ENCODE measurements around the gene REV3L. TPM values are rescaled to one million over a fixed set of nuclear protein-coding genes. Genes with fewer than 3 reads are reported as not detected.

The REV3L gene
- total and polyA plus RNA-seq, 9 of the 15 experiments (the other 6 are each of a cell fraction or from before 2014, with no cell fraction given), result 5.5 to 24.4 (median 14.4) TPM

DNA sequence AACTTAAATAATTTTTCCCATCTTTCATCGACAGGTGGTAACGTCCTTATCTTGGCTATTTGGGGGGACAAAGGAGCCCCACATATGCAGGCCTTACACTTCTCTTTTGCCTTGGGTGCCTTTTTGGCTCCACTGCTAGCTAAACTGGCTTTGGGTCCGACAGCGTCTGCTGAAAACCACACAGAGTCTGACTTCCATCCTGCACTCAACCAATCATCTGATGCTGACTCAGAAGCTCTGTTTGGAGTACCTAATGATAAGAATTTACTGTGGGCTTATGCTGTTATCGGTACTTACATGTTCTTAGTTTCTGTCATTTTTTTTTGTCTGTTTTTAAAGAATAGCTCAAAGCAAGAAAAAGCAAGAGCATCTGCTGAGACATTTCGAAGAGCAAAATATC, 217.2 kb downstream of the REV3L start (continued):
- TF ChIP-seq, protein P1, sequence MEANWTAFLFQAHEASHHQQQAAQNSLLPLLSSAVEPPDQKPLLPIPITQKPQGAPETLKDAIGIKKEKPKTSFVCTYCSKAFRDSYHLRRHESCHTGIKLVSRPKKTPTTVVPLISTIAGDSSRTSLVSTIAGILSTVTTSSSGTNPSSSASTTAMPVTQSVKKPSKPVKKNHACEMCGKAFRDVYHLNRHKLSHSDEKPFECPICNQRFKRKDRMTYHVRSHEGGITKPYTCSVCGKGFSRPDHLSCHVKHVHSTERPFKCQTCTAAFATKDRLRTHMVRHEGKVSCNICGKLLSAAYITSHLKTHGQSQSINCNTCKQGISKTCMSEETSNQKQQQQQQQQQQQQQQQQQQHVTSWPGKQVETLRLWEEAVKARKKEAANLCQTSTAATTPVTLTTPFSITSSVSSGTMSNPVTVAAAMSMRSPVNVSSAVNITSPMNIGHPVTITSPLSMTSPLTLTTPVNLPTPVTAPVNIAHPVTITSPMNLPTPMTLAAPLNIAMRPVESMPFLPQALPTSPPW (CRISPR knock-in tag; IDR thresholded peaks at IDR 0.05), result no peak
- no peak for TF ChIP-seq SRSF1 (IDR thresholded peaks at IDR 0.05; ENCODE audit: low read depth, low read length)
- TF ChIP-seq ZNF239 (CRISPR knock-in tag; IDR thresholded peaks at IDR 0.05), result no peak
- peak; percentile 83 for TF ChIP-seq SMARCA4 (IDR thresholded peaks at IDR 0.05)
- peak; percentile 80 for TF ChIP-seq CBFA2T3 (IDR thresholded peaks at IDR 0.05)
- no peak for TF ChIP-seq POLR3A (IDR thresholded peaks at IDR 0.05; ENCODE audit: borderline replicate concordance, extremely low read depth, insufficient read depth, insufficient read length)
- TF ChIP-seq MAFG (tag; conservative IDR thresholded peaks at IDR 0.05), result no peak
- TF ChIP-seq ZNF408 (CRISPR knock-in tag; IDR thresholded peaks at IDR 0.05; ENCODE audit: low read depth), result no peak
- TF ChIP-seq POLR2A (conservative IDR thresholded peaks at IDR 0.05), result no peak
- TF ChIP-seq KDM2B (CRISPR knock-in tag; IDR thresholded peaks at IDR 0.05), result no peak
- TF ChIP-seq ZNF134 (CRISPR knock-in tag; conservative IDR thresholded peaks at IDR 0.05), result no peak
- TF ChIP-seq, protein P2, sequence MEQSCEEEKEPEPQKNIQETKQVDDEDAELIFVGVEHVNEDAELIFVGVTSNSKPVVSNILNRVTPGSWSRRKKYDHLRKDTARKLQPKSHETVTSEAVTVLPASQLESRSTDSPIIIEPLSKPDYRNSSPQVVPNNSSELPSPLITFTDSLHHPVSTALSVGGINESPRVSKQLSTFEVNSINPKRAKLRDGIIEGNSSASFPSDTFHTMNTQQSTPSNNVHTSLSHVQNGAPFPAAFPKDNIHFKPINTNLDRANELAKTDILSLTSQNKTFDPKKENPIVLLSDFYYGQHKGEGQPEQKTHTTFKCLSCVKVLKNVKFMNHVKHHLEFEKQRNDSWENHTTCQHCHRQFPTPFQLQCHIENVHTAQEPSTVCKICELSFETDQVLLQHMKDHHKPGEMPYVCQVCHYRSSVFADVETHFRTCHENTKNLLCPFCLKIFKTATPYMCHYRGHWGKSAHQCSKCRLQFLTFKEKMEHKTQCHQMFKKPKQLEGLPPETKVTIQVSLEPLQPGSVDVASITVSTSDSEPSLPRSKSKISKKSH (CRISPR knock-in tag; IDR thresholded peaks at IDR 0.05), result no peak
- TF ChIP-seq ZBED1 (IDR thresholded peaks at IDR 0.05), result no peak
- TF ChIP-seq PCBP2 (IDR thresholded peaks at IDR 0.05; ENCODE audit: low read depth, low read length, poor library complexity, severe bottlenecking), result no peak
- TF ChIP-seq, protein P3, sequence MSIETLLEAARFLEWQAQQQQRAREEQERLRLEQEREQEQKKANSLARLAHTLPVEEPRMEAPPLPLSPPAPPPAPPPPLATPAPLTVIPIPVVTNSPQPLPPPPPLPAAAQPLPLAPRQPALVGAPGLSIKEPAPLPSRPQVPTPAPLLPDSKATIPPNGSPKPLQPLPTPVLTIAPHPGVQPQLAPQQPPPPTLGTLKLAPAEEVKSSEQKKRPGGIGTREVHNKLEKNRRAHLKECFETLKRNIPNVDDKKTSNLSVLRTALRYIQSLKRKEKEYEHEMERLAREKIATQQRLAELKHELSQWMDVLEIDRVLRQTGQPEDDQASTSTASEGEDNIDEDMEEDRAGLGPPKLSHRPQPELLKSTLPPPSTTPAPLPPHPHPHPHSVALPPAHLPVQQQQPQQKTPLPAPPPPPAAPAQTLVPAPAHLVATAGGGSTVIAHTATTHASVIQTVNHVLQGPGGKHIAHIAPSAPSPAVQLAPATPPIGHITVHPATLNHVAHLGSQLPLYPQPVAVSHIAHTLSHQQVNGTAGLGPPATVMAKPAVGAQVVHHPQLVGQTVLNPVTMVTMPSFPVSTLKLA (conservative IDR thresholded peaks at IDR 0.05), result no peak
- no peak for TF ChIP-seq TGIF2 (CRISPR knock-in tag; IDR thresholded peaks at IDR 0.05)
- no peak for TF ChIP-seq STAG1 (CRISPR knock-in tag; IDR thresholded peaks at IDR 0.05; ENCODE audit: borderline replicate concordance)
- no peak for TF ChIP-seq ZNF347 (CRISPR knock-in tag; IDR thresholded peaks at IDR 0.05; ENCODE audit: low read depth)
- TF ChIP-seq MED1 (CRISPR knock-in tag; IDR thresholded peaks at IDR 0.05; ENCODE audit: borderline replicate concordance), result no peak
- no peak for TF ChIP-seq BRD9 (IDR thresholded peaks at IDR 0.05; ENCODE audit: low read depth, partially characterized antibody)
- no peak for TF ChIP-seq ZNF12 (CRISPR knock-in tag; IDR thresholded peaks at IDR 0.05)
- TF ChIP-seq ZNF780A (CRISPR knock-in tag; IDR thresholded peaks at IDR 0.05), result no peak
- TF ChIP-seq ZNF121 (CRISPR knock-in tag; conservative IDR thresholded peaks at IDR 0.05), result no peak
- TF ChIP-seq RBM34 (IDR thresholded peaks at IDR 0.05; ENCODE audit: borderline replicate concordance, insufficient read depth, low read length), result no peak
- no peak for TF ChIP-seq ZNF586 (CRISPR knock-in tag; conservative IDR thresholded peaks at IDR 0.05)
- no peak for TF ChIP-seq MTA2 (IDR thresholded peaks at IDR 0.05; ENCODE audit: low read depth)
- TF ChIP-seq RB1 (IDR thresholded peaks at IDR 0.05; ENCODE audit: low read depth), result no peak
- 0 out of 2 replicates have a peak, but pooled peaks have one; percentile 20 for TF ChIP-seq HDGF (IDR thresholded peaks at IDR 0.05)
- TF ChIP-seq ZNF384 (IDR thresholded peaks at IDR 0.05; ENCODE audit: low read depth, low read length), result peak; percentile 34; the same call in 1 of the 2 replicates
- TF ChIP-seq ZNF436 (CRISPR knock-in tag; IDR thresholded peaks at IDR 0.05), result no peak
